ENCODE data around the gene PPP2R5C.
A peak's percentile ranks its signal among the peaks of the same experiment; 100 is the strongest.

Gene PPP2R5C

GRCh38 chr14:101776344-101776743 is 14.8 kb downstream of the PPP2R5C start:
- no peak overlapping the region for H3K27ac Mint-ChIP-seq
- no peak overlapping the region for H3K4me3 Mint-ChIP-seq
- peaks cover 37% of the 10 kb centered on the region for H3K27me3 Mint-ChIP-seq (ENCODE audit: low read depth, poor library complexity)
- no peak for DNase-seq
- peaks cover 7% of the 10 kb centered on the region for H3K9me3 Mint-ChIP-seq
- TF ChIP-seq, protein P1, sequence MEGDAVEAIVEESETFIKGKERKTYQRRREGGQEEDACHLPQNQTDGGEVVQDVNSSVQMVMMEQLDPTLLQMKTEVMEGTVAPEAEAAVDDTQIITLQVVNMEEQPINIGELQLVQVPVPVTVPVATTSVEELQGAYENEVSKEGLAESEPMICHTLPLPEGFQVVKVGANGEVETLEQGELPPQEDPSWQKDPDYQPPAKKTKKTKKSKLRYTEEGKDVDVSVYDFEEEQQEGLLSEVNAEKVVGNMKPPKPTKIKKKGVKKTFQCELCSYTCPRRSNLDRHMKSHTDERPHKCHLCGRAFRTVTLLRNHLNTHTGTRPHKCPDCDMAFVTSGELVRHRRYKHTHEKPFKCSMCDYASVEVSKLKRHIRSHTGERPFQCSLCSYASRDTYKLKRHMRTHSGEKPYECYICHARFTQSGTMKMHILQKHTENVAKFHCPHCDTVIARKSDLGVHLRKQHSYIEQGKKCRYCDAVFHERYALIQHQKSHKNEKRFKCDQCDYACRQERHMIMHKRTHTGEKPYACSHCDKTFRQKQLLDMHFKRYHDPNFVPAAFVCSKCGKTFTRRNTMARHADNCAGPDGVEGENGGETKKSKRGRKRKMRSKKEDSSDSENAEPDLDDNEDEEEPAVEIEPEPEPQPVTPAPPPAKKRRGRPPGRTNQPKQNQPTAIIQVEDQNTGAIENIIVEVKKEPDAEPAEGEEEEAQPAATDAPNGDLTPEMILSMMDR (IDR thresholded peaks at IDR 0.05), result no peak
- H3K36me3 Mint-ChIP-seq (ENCODE audit: low read depth), result peaks cover 7% of the 10 kb centered on the region
- peaks cover 66% of the 10 kb centered on the region for H3K4me1 Mint-ChIP-seq

DNA sequence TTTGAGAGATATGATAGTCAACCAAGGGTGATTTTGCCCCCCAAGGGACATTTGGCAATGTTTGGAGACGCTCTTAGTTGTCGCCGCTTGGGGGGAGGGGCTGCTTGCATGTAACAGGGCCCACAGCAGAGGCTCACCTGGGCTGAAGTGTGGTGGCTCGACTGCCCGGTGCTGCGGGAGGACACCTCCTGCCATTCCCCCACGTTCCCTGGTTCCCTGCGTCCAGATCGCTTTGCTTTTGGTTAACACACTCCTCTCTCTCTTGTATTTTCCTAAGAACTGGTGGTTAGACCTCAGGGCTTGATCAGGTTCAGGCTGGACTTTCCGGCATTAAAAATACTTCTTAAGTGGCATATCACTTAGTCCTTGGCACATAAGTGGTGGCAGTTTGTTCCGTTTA is 18.9 kb downstream of the PPP2R5C start:
- H3K27ac Mint-ChIP-seq, result no peak overlapping the region
- peak overlapping the region; percentile 66 for H3K4me3 Mint-ChIP-seq
- H3K4me1 Mint-ChIP-seq, result peaks cover 31% of the 10 kb centered on the region
- peaks cover 46% of the 10 kb centered on the region for H3K27me3 Mint-ChIP-seq (ENCODE audit: low read depth, poor library complexity)
- no peak for DNase-seq
- peaks cover 12% of the 10 kb centered on the region for H3K9me3 Mint-ChIP-seq
- TF ChIP-seq, protein P1 (IDR thresholded peaks at IDR 0.05), result no peak
- H3K36me3 Mint-ChIP-seq (ENCODE audit: low read depth), result peaks cover 15% of the 10 kb centered on the region

GRCh38 chr14:101780887-101781239 is 19.4 kb downstream of the PPP2R5C start:
- TF ChIP-seq, protein P1 (IDR thresholded peaks at IDR 0.05), result no peak
- peaks cover 27% of the 10 kb centered on the region for H3K4me1 Mint-ChIP-seq
- H3K9me3 Mint-ChIP-seq, result peaks cover 12% of the 10 kb centered on the region
- H3K36me3 Mint-ChIP-seq (ENCODE audit: low read depth), result peaks cover 15% of the 10 kb centered on the region
- peak; percentile 37 for DNase-seq
- peaks cover 46% of the 10 kb centered on the region for H3K27me3 Mint-ChIP-seq (ENCODE audit: low read depth, poor library complexity)
- no peak overlapping the region for H3K27ac Mint-ChIP-seq
- H3K4me3 Mint-ChIP-seq, result peak overlapping the region; percentile 66

DNA sequence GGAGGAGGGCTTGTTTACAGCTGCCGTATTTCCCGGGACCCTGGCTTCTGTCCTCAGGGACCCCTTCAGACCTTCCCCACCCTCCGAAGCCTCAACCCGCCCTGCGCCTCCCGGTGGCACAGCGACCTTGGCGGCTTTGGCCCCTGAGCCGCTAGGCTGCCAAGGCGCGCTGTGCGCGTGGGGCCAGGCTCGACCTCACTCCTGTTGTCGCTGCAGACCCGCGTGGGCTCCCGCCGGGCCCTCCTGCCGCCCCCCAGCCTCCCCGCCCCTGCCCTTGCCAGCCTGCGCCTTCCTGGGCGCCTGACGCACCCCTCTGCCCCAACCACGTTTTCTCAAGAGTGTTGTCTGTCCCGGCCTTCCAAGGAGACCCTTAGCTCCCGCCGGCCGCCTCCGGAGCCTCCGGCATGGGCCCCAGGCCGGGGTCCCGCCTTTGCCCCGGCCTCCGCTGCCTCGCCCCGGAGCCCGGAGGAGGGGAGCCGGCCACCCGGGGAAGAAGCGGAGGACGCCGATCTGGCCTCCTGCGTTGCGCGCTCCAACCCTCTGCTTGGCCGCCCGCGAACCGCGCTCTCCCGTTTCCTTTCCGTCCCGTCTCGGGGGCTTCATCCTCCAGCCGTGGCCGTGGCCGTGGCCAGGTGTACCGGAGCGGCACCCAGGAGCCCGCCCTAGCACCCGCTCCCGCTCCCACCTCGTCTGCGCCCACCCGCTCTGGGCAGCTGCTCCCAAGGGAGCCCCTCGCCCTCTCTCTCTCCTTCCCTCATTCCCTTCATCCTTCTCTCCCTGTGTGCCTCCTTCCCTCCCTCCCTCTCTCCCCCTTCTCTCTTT is 19.9 kb downstream of the PPP2R5C start:
- TF ChIP-seq, protein P1 (IDR thresholded peaks at IDR 0.05), result no peak
- peaks cover 12% of the 10 kb centered on the region for H3K9me3 Mint-ChIP-seq
- peak; percentile 48 for DNase-seq
- peaks cover 21% of the 10 kb centered on the region for H3K4me1 Mint-ChIP-seq
- H3K4me3 Mint-ChIP-seq, result peak overlapping the region; percentile 69
- no peak overlapping the region for H3K27ac Mint-ChIP-seq
- H3K27me3 Mint-ChIP-seq (ENCODE audit: low read depth, poor library complexity), result peaks cover 46% of the 10 kb centered on the region
- H3K36me3 Mint-ChIP-seq (ENCODE audit: low read depth), result peaks cover 15% of the 10 kb centered on the region

DNA sequence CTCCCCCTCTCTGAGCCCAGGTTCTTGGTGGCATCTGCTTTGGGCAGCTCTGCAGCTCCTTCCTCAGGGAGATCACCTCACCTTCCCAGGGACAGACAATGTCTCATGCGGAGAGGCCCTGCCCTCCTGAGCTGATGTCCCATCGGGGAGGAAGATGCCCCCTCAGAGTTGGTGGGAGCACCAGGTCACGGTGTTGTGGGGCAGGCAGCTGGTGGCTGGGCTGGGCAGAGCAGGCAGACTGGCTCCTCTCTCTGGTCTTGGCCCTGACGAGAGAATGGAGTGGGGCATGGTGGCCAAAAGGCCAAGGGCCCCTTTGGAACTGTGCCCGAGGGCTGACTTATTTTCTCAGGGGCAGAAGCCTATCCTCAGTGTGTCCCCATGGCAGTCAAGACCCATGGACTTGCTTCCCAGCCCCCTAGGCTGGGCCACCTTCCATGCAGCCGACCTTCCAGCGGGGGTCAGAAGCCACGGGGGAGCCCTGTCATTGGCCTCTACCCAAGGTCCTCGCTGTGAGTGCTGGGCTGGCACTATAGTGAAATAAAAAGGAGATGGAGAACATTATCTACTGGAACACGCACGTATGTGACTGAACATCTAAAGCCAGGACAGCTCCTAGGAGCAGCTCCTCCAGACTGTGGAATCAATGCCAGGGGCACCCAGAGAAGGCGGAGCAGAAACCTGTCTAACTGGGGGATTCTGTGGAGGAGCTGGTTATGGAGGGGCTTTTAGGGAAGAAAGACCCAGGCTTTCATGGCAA is 21.9 kb downstream of the PPP2R5C start:
- Mint-ChIP-seq H3K4me1 (peaks cover 18% of the 10 kb centered on the region), H3K4me3 (no peak overlapping the region), H3K9me3 (peaks cover 8% of the 10 kb centered on the region), H3K27me3 (ENCODE audit: low read depth, poor library complexity) (peaks cover 51% of the 10 kb centered on the region), H3K36me3 (ENCODE audit: low read depth) (peaks cover 17% of the 10 kb centered on the region), H3K27ac (no peak overlapping the region)
- TF ChIP-seq, protein P1 (IDR thresholded peaks at IDR 0.05), result no peak
- DNase-seq, result no peak
